ENCODE data around the gene LRBA. TPM values are rescaled to one million over a fixed set of nuclear protein-coding genes. Genes with fewer than 3 reads are reported as not detected.

Gene LRBA
- polyA plus RNA-seq, 2 of the 4 experiments (the other 2 are of a cell fraction) = 10.7 to 25.1 TPM

- Histone ChIP-seq H3K9me3 (no peaks in the 10 kb centered on the region), H3K27ac (no peak overlapping the region), H3K4me1 (no peaks in the 10 kb centered on the region), H3K4me2 (no peak overlapping the region), H3K4me3 (no peak overlapping the region)
- DNase-seq (ENCODE audit: low read depth in 1 of 2, low spot score in 1 of 2) (no peak), ATAC-seq (no peak), FAIRE-seq (no peak)
- ChIA-PET POLR2A (no interaction called here), CTCF (interaction anchor here (0.5 to 1.6 kb wide), 2 partner anchors 27 to 76 kb away, joined by 3 to 4 read pairs; no protein-coding TSS in a partner anchor)
- WGBS (ENCODE audit: missing lambda C conversion rate) = 89% methylated on average over 24 of the region's 25 CpGs
- TF ChIP-seq RAD21 (conservative IDR thresholded peaks at IDR 0.05 in 1 of 2, IDR thresholded peaks at IDR 0.05 in 1 of 2) = no peak
- TF ChIP-seq GATA3 (IDR thresholded peaks at IDR 0.05; ENCODE audit: borderline replicate concordance) = no peak
- TF ChIP-seq JUNB (IDR thresholded peaks at IDR 0.05) = no peak
- no peak for TF ChIP-seq HOXB13 (CRISPR knock-in tag; IDR thresholded peaks at IDR 0.05; ENCODE audit: low read depth)
Observed at GRCh38 chr4:150256841-150257730, 758.0 kb downstream of the LRBA start.

- no peak overlapping the region for H3K27ac ChIP-seq
- DNase-seq (ENCODE audit: low read depth in 1 of 2, low spot score in 1 of 2) (no peak), ATAC-seq (no peak), FAIRE-seq (no peak)
- H3K4me1 ChIP-seq = no peaks in the 10 kb centered on the region
- no peak overlapping the region for H3K4me2 ChIP-seq
- no peaks in the 10 kb centered on the region for H3K9me3 ChIP-seq
- TF ChIP-seq HES2 (IDR thresholded peaks at IDR 0.05) = no peak
- TF ChIP-seq BCL3 (IDR thresholded peaks at IDR 0.05) = no peak
- TF ChIP-seq HOXA7 (CRISPR knock-in tag; IDR thresholded peaks at IDR 0.05) = no peak
- no peak for TF ChIP-seq BHLHE40 (IDR thresholded peaks at IDR 0.05; ENCODE audit: low read depth, low read length)
- no peak for TF ChIP-seq NFE2L2 (conservative IDR thresholded peaks at IDR 0.05; ENCODE audit: low read length)
- no peak for TF ChIP-seq HOXB13 (CRISPR knock-in tag; IDR thresholded peaks at IDR 0.05; ENCODE audit: low read depth)
- no peak for TF ChIP-seq ESRRA (IDR thresholded peaks at IDR 0.05; ENCODE audit: borderline replicate concordance, low read length)
- no peak for TF ChIP-seq RCOR1 (IDR thresholded peaks at IDR 0.05; ENCODE audit: low read depth, low read length)
- no peak for TF ChIP-seq MYC (IDR thresholded peaks at IDR 0.05; ENCODE audit: borderline replicate concordance, low read length)
- no peak for TF ChIP-seq HOXB5 (CRISPR knock-in tag; IDR thresholded peaks at IDR 0.05)
- no peak for TF ChIP-seq REST (IDR thresholded peaks at IDR 0.05)
- TF ChIP-seq MAX (IDR thresholded peaks at IDR 0.05) = no peak
- TF ChIP-seq FOSB (CRISPR knock-in tag; IDR thresholded peaks at IDR 0.05) = no peak
- no peak for TF ChIP-seq HMGXB4 (CRISPR knock-in tag; IDR thresholded peaks at IDR 0.05; ENCODE audit: borderline replicate concordance)
- no peak for TF ChIP-seq EHF (CRISPR knock-in tag; IDR thresholded peaks at IDR 0.05)
- TF ChIP-seq EHMT2 (IDR thresholded peaks at IDR 0.05; ENCODE audit: low read depth) = no peak
- no peak for TF ChIP-seq RAD21 (conservative IDR thresholded peaks at IDR 0.05 in 1 of 2, IDR thresholded peaks at IDR 0.05 in 1 of 2)
- no peak for TF ChIP-seq E2F6 (IDR thresholded peaks at IDR 0.05; ENCODE audit: borderline replicate concordance, low read depth)
- POLR2A ChIA-PET = no interaction called here
- WGBS (ENCODE audit: missing lambda C conversion rate) = 90% methylated on average over 5 of the region's 23 CpGs
- CTCF ChIA-PET = interaction anchor here (1.5 kb wide), 1 partner anchor 245 kb away, joined by 4 read pairs; no protein-coding TSS in a partner anchor
- no peak overlapping the region for H3K4me3 ChIP-seq
Observed at GRCh38 chr4:150256225-150256620, 758.9 kb downstream of the LRBA start.

All from A549 (cell line).